ENCODE results near the gene GRID1. TPM values are rescaled to one million over a fixed set of nuclear protein-coding genes. Genes with fewer than 3 reads are reported as not detected.

Gene GRID1
- total RNA-seq, 1 experiment from 2014 or later: not detected

DNA sequence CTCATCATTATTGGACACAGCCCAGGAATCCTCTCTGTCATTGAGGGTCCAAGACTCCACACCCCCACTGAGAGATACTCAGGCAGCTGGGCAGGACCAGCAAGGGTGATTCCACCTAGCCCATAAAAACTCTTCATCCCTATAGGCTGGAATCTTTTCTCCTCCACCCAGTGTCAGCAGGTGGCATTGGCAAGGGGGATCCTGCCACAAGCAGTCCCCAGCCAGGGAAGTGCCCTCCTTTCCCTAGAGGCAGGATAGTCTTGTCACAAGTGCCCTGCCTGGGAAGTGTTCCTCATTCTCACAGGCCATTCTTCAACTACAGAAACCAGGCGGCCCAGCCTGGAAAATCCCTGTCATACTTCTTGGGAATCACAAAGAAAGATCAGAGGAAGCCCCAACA lies 533.6 kb downstream of the GRID1 start:
- no peaks in the 10 kb centered on the region for H3F3A ChIP-seq (ENCODE audit: low read length, unreplicated experiment)
- H3K4me1 ChIP-seq (ENCODE audit: insufficient read depth, low read length): no peaks in the 10 kb centered on the region
- H3K9ac ChIP-seq (ENCODE audit: low read length): no peak overlapping the region
- H3K27ac ChIP-seq (ENCODE audit: low read length): no peak overlapping the region
- H3K4me3 ChIP-seq (ENCODE audit: low read length): no peak overlapping the region
- no TSS peak for BruUV-seq (replicated peaks)
- ATAC-seq: no peak
- H3K9me2 ChIP-seq (replicated peaks; ENCODE audit: low read length): no peaks in the 10 kb centered on the region
- no peak overlapping the region for H2AFZ ChIP-seq (ENCODE audit: low read length)
- TF ChIP-seq EZH2 (IDR thresholded peaks at IDR 0.05; ENCODE audit: low read length, unreplicated experiment): no peak
- TF ChIP-seq EZH2phosphoT487 (IDR thresholded peaks at IDR 0.05; ENCODE audit: borderline replicate concordance, low read length): no peak
- TF ChIP-seq, protein P1, sequence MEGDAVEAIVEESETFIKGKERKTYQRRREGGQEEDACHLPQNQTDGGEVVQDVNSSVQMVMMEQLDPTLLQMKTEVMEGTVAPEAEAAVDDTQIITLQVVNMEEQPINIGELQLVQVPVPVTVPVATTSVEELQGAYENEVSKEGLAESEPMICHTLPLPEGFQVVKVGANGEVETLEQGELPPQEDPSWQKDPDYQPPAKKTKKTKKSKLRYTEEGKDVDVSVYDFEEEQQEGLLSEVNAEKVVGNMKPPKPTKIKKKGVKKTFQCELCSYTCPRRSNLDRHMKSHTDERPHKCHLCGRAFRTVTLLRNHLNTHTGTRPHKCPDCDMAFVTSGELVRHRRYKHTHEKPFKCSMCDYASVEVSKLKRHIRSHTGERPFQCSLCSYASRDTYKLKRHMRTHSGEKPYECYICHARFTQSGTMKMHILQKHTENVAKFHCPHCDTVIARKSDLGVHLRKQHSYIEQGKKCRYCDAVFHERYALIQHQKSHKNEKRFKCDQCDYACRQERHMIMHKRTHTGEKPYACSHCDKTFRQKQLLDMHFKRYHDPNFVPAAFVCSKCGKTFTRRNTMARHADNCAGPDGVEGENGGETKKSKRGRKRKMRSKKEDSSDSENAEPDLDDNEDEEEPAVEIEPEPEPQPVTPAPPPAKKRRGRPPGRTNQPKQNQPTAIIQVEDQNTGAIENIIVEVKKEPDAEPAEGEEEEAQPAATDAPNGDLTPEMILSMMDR (conservative IDR thresholded peaks at IDR 0.05; ENCODE audit: low read depth, low read length): no peak
- no peak for DNase-seq
- ChIA-PET POLR2A (ENCODE audit: unreplicated experiment) (no interaction called here), CTCF (no interaction called here)
- no peak overlapping the region for H3K4me2 ChIP-seq (ENCODE audit: low read length)
- H3K27me3 ChIP-seq (ENCODE audit: low read length): no peaks in the 10 kb centered on the region
- H4K20me1 ChIP-seq (ENCODE audit: low read length): no peaks in the 10 kb centered on the region
- no peaks in the 10 kb centered on the region for H3K36me3 ChIP-seq (ENCODE audit: low read depth, low read length)
- H3K79me2 ChIP-seq (ENCODE audit: low read length): no peaks in the 10 kb centered on the region
- no peaks in the 10 kb centered on the region for H3K9me3 ChIP-seq (ENCODE audit: low read length)
- intact Hi-C loops (cut with micrococcal nuclease): no loop called here

DNA sequence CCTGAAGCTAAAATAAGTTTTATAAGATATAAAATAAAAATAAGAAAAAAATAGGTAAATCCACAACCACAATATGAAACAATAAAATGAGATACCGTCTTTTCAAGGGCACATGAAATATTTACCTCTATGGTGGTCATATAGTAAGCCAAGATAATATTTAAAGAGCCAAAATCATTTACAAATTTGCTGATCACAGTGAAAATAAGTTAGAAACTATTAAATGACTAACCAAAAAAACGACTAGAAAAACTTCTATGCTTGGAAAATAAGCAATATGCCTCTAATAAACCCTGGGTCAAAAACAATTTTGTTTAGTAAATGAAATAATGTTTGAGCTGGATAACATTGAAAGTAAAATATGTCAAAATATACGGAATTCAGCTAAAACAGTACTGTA lies 535.2 kb downstream of the GRID1 start:
- POLR2A ChIA-PET (ENCODE audit: unreplicated experiment): no interaction called here
- H3K4me1 ChIP-seq (ENCODE audit: insufficient read depth, low read length): no peaks in the 10 kb centered on the region
- BruUV-seq (replicated peaks): no TSS peak
- ATAC-seq (no peak), DNase-seq (no peak)
- H3K9me2 ChIP-seq (replicated peaks; ENCODE audit: low read length): no peaks in the 10 kb centered on the region
- TF ChIP-seq, protein P1 (conservative IDR thresholded peaks at IDR 0.05; ENCODE audit: low read depth, low read length): no peak
- TF ChIP-seq EZH2 (IDR thresholded peaks at IDR 0.05; ENCODE audit: low read length, unreplicated experiment): no peak
- TF ChIP-seq EZH2phosphoT487 (IDR thresholded peaks at IDR 0.05; ENCODE audit: borderline replicate concordance, low read length): no peak
- no peaks in the 10 kb centered on the region for H3F3A ChIP-seq (ENCODE audit: low read length, unreplicated experiment)
- H3K4me2 ChIP-seq (ENCODE audit: low read length): no peak overlapping the region
- no peak overlapping the region for H3K4me3 ChIP-seq (ENCODE audit: low read length)
- H3K79me2 ChIP-seq (ENCODE audit: low read length): no peaks in the 10 kb centered on the region
- H3K36me3 ChIP-seq (ENCODE audit: low read depth, low read length): no peaks in the 10 kb centered on the region
- no peak overlapping the region for H3K27ac ChIP-seq (ENCODE audit: low read length)
- H4K20me1 ChIP-seq (ENCODE audit: low read length): no peaks in the 10 kb centered on the region
- H3K9me3 ChIP-seq (ENCODE audit: low read length): no peaks in the 10 kb centered on the region
- H3K27me3 ChIP-seq (ENCODE audit: low read length): no peaks in the 10 kb centered on the region
- CTCF ChIA-PET: no interaction called here
- intact Hi-C loops (cut with micrococcal nuclease): no loop called here
- no peak overlapping the region for H2AFZ ChIP-seq (ENCODE audit: low read length)
- H3K9ac ChIP-seq (ENCODE audit: low read length): no peak overlapping the region

DNA sequence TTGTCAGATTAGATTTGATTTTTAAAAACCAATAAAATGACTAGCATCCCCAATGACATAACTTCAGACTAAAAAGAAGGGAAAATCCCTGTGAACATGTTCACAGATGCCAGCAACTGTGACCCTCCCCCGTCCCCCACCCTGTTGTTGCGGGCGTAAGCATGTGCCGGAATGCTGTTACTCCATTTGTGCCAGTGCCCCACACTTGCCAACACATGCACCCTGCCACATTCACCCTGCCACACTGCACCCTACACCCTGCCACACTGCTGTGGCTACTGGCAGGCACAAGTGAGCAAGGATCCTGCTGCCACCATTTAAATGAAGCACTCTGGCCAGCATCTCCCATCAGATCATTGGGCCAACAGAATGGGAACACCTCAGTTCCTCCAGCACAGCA lies 540.2 kb downstream of the GRID1 start:
- ATAC-seq (no peak), DNase-seq (no peak)
- Histone ChIP-seq H3K4me2 (ENCODE audit: low read length) (no peak overlapping the region), H2AFZ (ENCODE audit: low read length) (no peak overlapping the region), H4K20me1 (ENCODE audit: low read length) (no peaks in the 10 kb centered on the region), H3K4me3 (ENCODE audit: low read length) (no peak overlapping the region), H3K9me2 (replicated peaks; ENCODE audit: low read length) (no peaks in the 10 kb centered on the region), H3K9me3 (ENCODE audit: low read length) (no peaks in the 10 kb centered on the region), H3K36me3 (ENCODE audit: low read depth, low read length) (no peaks in the 10 kb centered on the region), H3K79me2 (ENCODE audit: low read length) (no peaks in the 10 kb centered on the region), H3K4me1 (ENCODE audit: insufficient read depth, low read length) (no peaks in the 10 kb centered on the region), H3K27ac (ENCODE audit: low read length) (no peak overlapping the region), H3F3A (ENCODE audit: low read length, unreplicated experiment) (no peaks in the 10 kb centered on the region), H3K9ac (ENCODE audit: low read length) (no peak overlapping the region), H3K27me3 (ENCODE audit: low read length) (no peaks in the 10 kb centered on the region)
- BruUV-seq (replicated peaks): no TSS peak
- TF ChIP-seq EZH2phosphoT487 (IDR thresholded peaks at IDR 0.05; ENCODE audit: borderline replicate concordance, low read length) (no peak), EZH2 (IDR thresholded peaks at IDR 0.05; ENCODE audit: low read length, unreplicated experiment) (no peak)
- TF ChIP-seq, protein P1 (conservative IDR thresholded peaks at IDR 0.05; ENCODE audit: low read depth, low read length): no peak
- POLR2A ChIA-PET (ENCODE audit: unreplicated experiment): no interaction called here
- CTCF ChIA-PET: no interaction called here
- intact Hi-C loops (cut with micrococcal nuclease): no loop called here

Data from PC-3 (cell line).